HG03025 (cell line): Measurements from ENCODE around the gene GRK3.

Source experiments
- ATAC-seq: cut with Tn5 transposase; IDR thresholded peaks from one replicate; pipeline ENCODE4 v1.9.1; 2021; ENCODE audit warnings: mild to moderate bottlenecking, moderate library complexity; ENCODE audit not compliant: unreplicated experiment, low FRiP score

The GRK3 gene

GRCh38 chr22:25775531-25775930, 211.1 kb downstream of the GRK3 start:
- no peak for ATAC-seq

GRCh38 chr22:25777411-25777810, 212.9 kb downstream of the GRK3 start:
- ATAC-seq, result no peak

- no peak for ATAC-seq
Measured at GRCh38 chr22:25777870-25778269, 213.4 kb downstream of the GRK3 start.
